Large intestine (tissue), 3 donors: ENCODE results near the gene WBP11. TPM values are rescaled to one million over a fixed set of nuclear protein-coding genes. Genes with fewer than 3 reads are reported as not detected.

Experiments used
- DNase-seq, 2 donors: peaks; one replicate each; pipeline versions ENCODE4 v3.0.0 to v3.0.0-alpha.2; 2013
- H3K27ac ChIP-seq: one replicate; pipeline ENCODE4 v1.5.1; 2013; ENCODE audit warnings: low read length
- H3K27me3 ChIP-seq: 2 replicates; pipeline ENCODE4 v1.6.1; 2013; ENCODE audit warnings: low read length; ENCODE audit not compliant: control insufficient read depth, insufficient read depth
- H3K36me3 ChIP-seq: 2 replicates; pipeline ENCODE4 v1.6.1; 2013; ENCODE audit warnings: low read length; ENCODE audit not compliant: control insufficient read depth, insufficient read depth
- H3K4me1 ChIP-seq: one replicate; pipeline ENCODE4 v1.6.1; 2013; ENCODE audit warnings: low read length; ENCODE audit not compliant: control insufficient read depth, insufficient read depth
- H3K4me3 ChIP-seq: one replicate; pipeline ENCODE4 v1.5.1; 2013; ENCODE audit warnings: low read length
- H3K9me3 ChIP-seq: one replicate; pipeline ENCODE4 v1.6.1; 2013; ENCODE audit warnings: mild to moderate bottlenecking, low read depth, low read length, moderate library complexity; ENCODE audit not compliant: control insufficient read depth
- WGBS: methylation state at CpG from one replicate; pipeline ENCODE4 v1.1.5; 2013; ENCODE audit warnings: low lambda C conversion rate; ENCODE audit not compliant: insufficient coverage; 5-methylcytosine and 5-hydroxymethylcytosine counted together
- polyA plus RNA-seq: library from polyadenylated mRNA; unstranded; fragments of 120-200 nt; gene quantifications from one replicate; pipeline ENCODE4 v1.2.1, GENCODE V29; 2013

Gene WBP11
- polyA plus RNA-seq, 1 donor: 45.6 TPM

DNA sequence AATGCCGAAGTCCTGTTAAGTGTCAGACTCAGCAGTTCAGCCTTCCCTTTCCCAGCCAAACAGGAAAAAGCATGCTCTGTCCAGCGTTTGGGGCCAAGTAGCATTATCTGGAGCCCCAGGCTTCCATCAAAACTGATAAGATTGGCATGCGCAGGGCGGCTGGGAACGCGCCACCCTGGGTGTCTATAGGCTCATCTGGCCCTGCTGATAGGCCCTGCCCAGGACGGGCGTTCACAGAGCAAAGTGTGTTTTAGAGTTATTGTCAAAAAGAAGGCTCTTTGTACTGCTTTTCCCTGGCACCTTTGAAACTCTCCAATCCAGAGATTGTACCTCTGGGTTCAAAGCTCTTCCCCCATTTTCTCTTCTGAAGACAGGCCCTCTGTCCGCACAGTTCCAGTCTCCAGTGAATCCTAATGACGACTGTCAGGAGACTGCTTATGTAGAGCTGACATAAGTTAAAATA lies 40.2 kb upstream of the WBP11 start, which contains the start of gene ART4:
TSS of gene ART4 (minus strand) at position 102 of the 463 bp plus-strand sequence. CDS start 413 bp downstream, outside the sequence.
- Histone ChIP-seq H3K9me3 (peaks cover 4% of the 10 kb centered on the region), H3K4me1 (peaks cover 24% of the 10 kb centered on the region), H3K4me3 (peak within 1 kb of the TSS; percentile 25), H3K36me3 (no peaks in the 10 kb centered on the region), H3K27ac (peak within 1 kb of the TSS; percentile 77), H3K27me3 (no peaks in the 10 kb centered on the region)
- DNase-seq: peak; percentile 53 to 69
- WGBS: no CpG with 5 or more reads among the region's 10 CpGs

- H3K9me3 ChIP-seq: peaks cover 4% of the 10 kb centered on the region
- H3K4me3 ChIP-seq: peak overlapping the region; percentile 25
- H3K36me3 ChIP-seq: no peaks in the 10 kb centered on the region
- no peaks in the 10 kb centered on the region for H3K27me3 ChIP-seq
- peak overlapping the region; percentile 77 for H3K27ac ChIP-seq
- peaks cover 24% of the 10 kb centered on the region for H3K4me1 ChIP-seq
- peak in 1 of 2 donors; percentile 39 for DNase-seq
- WGBS: 29% methylated on average over 3 of the region's 3 CpGs
These were observed 39.0 kb upstream of the WBP11 start for GRCh38 chr12:14842315-14842714.

DNA sequence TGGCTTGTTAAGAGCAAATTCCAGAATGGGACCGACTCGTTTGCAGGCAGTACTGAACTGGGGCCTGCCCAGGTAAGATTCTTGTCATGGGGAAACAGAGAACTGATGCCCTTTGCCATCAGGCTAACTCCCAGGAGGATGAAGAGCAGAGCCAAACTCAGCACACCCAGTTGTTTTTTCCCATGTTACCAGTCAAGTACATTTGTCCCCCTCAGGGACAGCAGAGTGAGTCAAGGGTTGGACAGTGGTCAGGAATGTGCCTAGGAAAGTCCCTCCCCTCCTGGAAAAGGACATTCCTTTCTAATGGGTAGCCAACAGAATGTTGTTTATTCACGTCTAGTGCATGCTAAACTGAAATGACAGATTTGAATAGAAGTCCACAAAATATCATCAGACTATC lies 38.5 kb upstream of the WBP11 start:
- no CpG with 5 or more reads among the region's 3 CpGs for WGBS
- DNase-seq: peak; percentile 16 to 43
- peak overlapping the region; percentile 25 for H3K4me3 ChIP-seq

GRCh38 chr12:14840616-14841015 lies 37.3 kb upstream of the WBP11 start:
- H3K9me3 ChIP-seq: peaks cover 4% of the 10 kb centered on the region
- no peak overlapping the region for H3K4me3 ChIP-seq
- no CpG with 5 or more reads among the region's 4 CpGs for WGBS
- no peak for DNase-seq
- no peaks in the 10 kb centered on the region for H3K36me3 ChIP-seq
- H3K27me3 ChIP-seq: no peaks in the 10 kb centered on the region
- H3K27ac ChIP-seq: no peak overlapping the region
- H3K4me1 ChIP-seq: peaks cover 20% of the 10 kb centered on the region

More for the DNA sequence above, 38.5 kb upstream of the WBP11 start:
- H3K27ac ChIP-seq: peak overlapping the region; percentile 77
- peaks cover 24% of the 10 kb centered on the region for H3K4me1 ChIP-seq
- peaks cover 4% of the 10 kb centered on the region for H3K9me3 ChIP-seq
- no peaks in the 10 kb centered on the region for H3K27me3 ChIP-seq
- H3K36me3 ChIP-seq: no peaks in the 10 kb centered on the region

DNA sequence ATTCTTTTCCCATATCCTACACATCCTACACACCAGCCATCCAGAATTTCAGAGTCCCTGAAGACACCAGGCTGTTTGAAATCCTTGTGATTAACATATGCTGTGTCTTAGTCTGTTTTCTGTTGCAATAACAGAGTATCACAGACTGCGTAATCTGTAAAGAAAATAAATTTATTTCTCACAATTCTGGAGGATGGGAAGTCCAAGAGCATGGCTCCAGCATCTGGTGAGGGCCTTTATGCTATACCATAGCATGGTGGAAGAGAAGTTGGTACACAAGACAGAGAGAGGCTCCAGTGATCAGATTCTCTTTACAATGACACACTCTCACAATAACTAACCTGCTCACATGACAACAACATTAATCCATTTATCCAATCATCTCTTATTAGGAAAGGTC lies 36.0 kb upstream of the WBP11 start:
- Histone ChIP-seq H3K9me3 (peaks cover 4% of the 10 kb centered on the region), H3K36me3 (no peaks in the 10 kb centered on the region), H3K4me3 (no peak overlapping the region), H3K4me1 (peaks cover 20% of the 10 kb centered on the region), H3K27me3 (no peaks in the 10 kb centered on the region), H3K27ac (no peak overlapping the region)
- WGBS: no CpG with 5 or more reads among the region's 1 CpG
- DNase-seq: no peak

- no peaks in the 10 kb centered on the region for H3K36me3 ChIP-seq
- 73% methylated on average over 3 of the region's 7 CpGs for WGBS
- H3K9me3 ChIP-seq: peaks cover 4% of the 10 kb centered on the region
- no peak overlapping the region for H3K4me3 ChIP-seq
- no peaks in the 10 kb centered on the region for H3K27me3 ChIP-seq
- DNase-seq: peak; percentile 35 to 44
- peak overlapping the region; percentile 35 for H3K27ac ChIP-seq
- peaks cover 7% of the 10 kb centered on the region for H3K4me1 ChIP-seq
These were observed 33.3 kb upstream of the WBP11 start for GRCh38 chr12:14836336-14837210.

DNA sequence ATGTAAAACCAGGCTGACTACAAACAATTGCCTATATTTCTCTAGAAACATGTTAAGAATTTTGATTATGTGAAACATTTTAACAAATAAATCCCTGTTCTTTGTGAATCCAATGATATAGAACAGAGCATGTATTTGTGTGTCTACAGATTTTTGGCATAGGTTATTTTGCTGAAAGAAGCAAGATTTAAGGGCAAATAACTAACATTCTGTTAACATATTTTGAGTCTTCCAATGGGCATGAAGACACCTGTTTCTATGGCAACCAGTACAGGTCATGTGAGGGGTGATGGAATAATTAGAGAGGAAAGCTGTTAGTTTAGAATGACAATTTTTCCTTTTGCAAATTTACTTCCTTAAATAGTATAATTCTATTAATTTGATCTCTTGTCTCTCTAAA lies 31.2 kb upstream of the WBP11 start:
- Histone ChIP-seq H3K27me3 (no peaks in the 10 kb centered on the region), H3K9me3 (peaks cover 4% of the 10 kb centered on the region), H3K4me3 (no peak overlapping the region), H3K36me3 (no peaks in the 10 kb centered on the region), H3K27ac (no peak overlapping the region), H3K4me1 (no peaks in the 10 kb centered on the region)
- no peak for DNase-seq

DNA sequence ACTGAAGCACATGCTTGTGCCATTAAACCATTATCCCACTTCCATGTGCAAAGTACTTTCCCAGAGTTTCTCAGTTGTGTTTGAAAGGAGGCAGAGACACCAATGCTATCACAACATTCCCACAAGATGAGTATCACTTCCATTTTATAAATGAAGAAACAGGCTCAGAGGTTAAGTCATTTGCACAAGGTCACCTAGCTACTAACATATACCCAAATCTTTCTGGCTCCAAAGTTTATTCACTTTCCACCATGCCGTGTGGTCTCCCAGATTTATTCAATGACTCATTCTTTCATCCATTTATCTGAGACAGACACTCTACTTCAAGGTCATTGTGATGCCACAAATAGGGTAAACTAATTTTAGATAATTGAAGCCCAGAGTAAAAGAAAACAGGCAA lies 30.7 kb upstream of the WBP11 start:
- H3K27ac ChIP-seq: no peak overlapping the region

GRCh38 chr12:14833336-14833735 lies 30.1 kb upstream of the WBP11 start:
- no peak overlapping the region for H3K4me3 ChIP-seq
- H3K36me3 ChIP-seq: no peaks in the 10 kb centered on the region
- no CpG with 5 or more reads among the region's 3 CpGs for WGBS

More for the DNA sequence above, 30.7 kb upstream of the WBP11 start:
- Histone ChIP-seq H3K4me3 (no peak overlapping the region), H3K4me1 (no peaks in the 10 kb centered on the region), H3K36me3 (no peaks in the 10 kb centered on the region), H3K27me3 (no peaks in the 10 kb centered on the region), H3K9me3 (peaks cover under 1% of the 10 kb centered on the region)
- 40% methylated on average over 1 of the region's 1 CpG for WGBS
- DNase-seq: no peak

DNA sequence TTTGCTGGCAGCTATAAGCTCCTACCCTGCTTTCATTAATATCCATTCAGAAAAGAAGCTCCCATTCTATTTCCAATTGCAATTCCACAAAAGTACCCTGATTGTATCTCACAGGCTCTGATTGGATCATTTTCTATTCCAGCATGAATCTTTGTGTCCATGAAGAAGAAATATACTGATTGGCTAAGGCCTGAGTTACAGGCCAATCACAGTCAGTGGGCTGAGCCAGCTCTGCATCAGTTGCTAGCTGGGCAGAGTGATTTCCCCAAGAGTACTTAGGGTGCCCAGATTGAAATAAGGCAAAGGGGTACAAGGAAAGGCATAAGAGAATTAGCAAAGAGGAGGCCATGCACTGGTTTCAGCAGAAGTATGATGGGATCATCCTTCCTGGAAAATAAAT lies 25.6 kb upstream of the WBP11 start:
- no peaks in the 10 kb centered on the region for H3K9me3 ChIP-seq
- no peaks in the 10 kb centered on the region for H3K4me1 ChIP-seq
- H3K36me3 ChIP-seq: no peaks in the 10 kb centered on the region
- DNase-seq: no peak
- H3K4me3 ChIP-seq: no peak overlapping the region
- H3K27me3 ChIP-seq: no peaks in the 10 kb centered on the region
- H3K27ac ChIP-seq: no peak overlapping the region

More at GRCh38 chr12:14833336-14833735, 30.1 kb upstream of the WBP11 start:
- H3K27ac ChIP-seq: no peak overlapping the region
- no peaks in the 10 kb centered on the region for H3K27me3 ChIP-seq
- no peaks in the 10 kb centered on the region for H3K4me1 ChIP-seq
- no peak for DNase-seq
- no peaks in the 10 kb centered on the region for H3K9me3 ChIP-seq

GRCh38 chr12:14827043-14827442 lies 23.8 kb upstream of the WBP11 start:
- no peaks in the 10 kb centered on the region for H3K9me3 ChIP-seq
- H3K36me3 ChIP-seq: no peaks in the 10 kb centered on the region
- H3K4me1 ChIP-seq: no peaks in the 10 kb centered on the region
- no peak for DNase-seq
- H3K4me3 ChIP-seq: no peak overlapping the region
- no peak overlapping the region for H3K27ac ChIP-seq
- H3K27me3 ChIP-seq: no peaks in the 10 kb centered on the region
- WGBS: no CpG with 5 or more reads among the region's 2 CpGs
